Activated T-cell treated with anti-CD3 and anti-CD28 coated beads, Interleukin-2, amount 50 U/mL, for 24 hours (primary cell): ENCODE results near the gene PRKAR1B.
A peak's percentile ranks its signal among the peaks of the same experiment; 100 is the strongest.
"Not testable (repeated sequence)": the region's sequence is repeated elsewhere in the genome, so short reads cannot be mapped to it uniquely, and the experiment has no call there.

ENCODE experiments used
- DNase-seq: peaks from one replicate; pipeline ENCODE4 v3.0.0-alpha.2; 2020
- H3K27ac Mint-ChIP-seq: 2 replicates; pipeline ENCODE4 v1.8.0; 2020; ENCODE audit warnings: mild to moderate bottlenecking, mixed read lengths
- H3K27me3 Mint-ChIP-seq: 2 replicates; pipeline ENCODE4 v1.8.0; 2020; ENCODE audit warnings: mixed read lengths
- H3K36me3 Mint-ChIP-seq: 2 replicates; pipeline ENCODE4 v1.8.0; 2020; ENCODE audit warnings: low read depth, mixed read lengths
- H3K4me1 Mint-ChIP-seq: 2 replicates; pipeline ENCODE4 v1.8.0; 2020; ENCODE audit warnings: low read depth, mixed read lengths
- H3K4me3 Mint-ChIP-seq: 2 replicates; pipeline ENCODE4 v1.8.0; 2020; ENCODE audit warnings: mild to moderate bottlenecking, moderate library complexity, mixed read lengths
- H3K9me3 Mint-ChIP-seq: 2 replicates; pipeline ENCODE4 v1.8.0; 2020; ENCODE audit warnings: mixed read lengths

Gene PRKAR1B

DNA sequence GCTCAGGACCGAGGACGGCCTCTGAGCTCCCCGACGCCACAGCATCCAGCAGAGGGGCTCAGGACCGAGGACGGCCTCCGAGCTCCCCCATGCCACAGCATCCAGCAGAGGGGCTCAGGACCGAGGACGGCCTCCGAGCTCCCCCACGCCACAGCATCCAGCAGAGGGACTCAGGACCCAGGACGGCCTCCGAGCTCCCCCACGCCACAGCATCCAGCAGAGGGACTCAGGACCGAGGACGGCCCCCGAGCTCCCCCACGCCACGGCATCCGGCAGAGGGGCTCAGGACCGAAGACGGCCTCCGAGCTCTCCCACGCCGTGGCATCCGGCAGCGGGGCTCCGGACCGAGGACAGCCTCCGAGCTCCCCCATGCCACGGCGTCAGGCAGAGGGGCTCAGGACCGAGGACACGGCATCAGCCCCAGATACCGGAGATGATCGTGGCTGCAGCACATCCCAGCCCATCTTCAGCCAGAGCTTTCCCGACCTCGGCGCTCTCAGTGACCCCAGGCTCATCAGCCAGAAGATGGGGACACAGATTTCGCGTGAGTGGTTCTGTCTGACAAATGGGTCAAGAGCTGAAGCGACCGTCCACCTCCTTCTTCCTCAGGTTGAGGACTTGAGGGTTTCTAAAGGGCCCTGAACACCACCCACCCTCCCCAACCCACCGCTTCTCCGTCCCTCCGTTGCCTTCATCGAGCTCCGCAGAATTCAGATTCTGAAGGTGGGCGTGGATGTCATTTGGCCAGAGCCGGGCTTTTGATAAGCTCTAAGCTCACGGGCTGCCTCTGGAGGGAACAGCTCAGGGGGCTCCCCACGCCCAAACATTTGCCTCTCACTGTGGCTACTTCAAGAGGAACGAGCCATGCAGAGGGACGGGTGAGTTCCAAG, 56.3 kb downstream of the PRKAR1B start:
- Mint-ChIP-seq H3K27ac (no peak overlapping the region), H3K9me3 (peaks cover 13% of the 10 kb centered on the region), H3K4me3 (no peak overlapping the region), H3K36me3 (peaks cover 43% of the 10 kb centered on the region), H3K27me3 (no peaks in the 10 kb centered on the region), H3K4me1 (peaks cover 8% of the 10 kb centered on the region)
- DNase-seq = no peak

DNA sequence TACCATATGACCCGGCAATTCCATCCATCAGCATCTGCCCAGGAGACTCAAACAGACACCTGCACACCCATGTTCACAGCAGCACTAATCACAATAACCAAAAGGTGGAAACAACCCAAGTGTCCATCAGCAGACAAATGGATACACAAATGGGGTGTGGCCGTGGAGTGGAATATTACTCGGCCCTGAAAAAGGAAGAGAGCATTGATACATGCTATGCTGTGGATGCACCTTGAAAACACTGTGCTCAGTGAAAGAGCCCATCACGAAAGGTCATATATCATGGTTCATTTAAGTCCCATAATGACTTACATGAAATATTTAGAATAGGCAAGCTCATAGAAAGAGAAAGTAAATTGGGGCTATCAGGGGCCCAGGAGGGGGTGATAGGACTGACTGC, 58.1 kb downstream of the PRKAR1B start:
- Mint-ChIP-seq H3K4me1 (peaks cover 8% of the 10 kb centered on the region), H3K27ac (no peak overlapping the region), H3K9me3 (peaks cover 7% of the 10 kb centered on the region), H3K27me3 (no peaks in the 10 kb centered on the region), H3K4me3 (no peak overlapping the region), H3K36me3 (peaks cover 29% of the 10 kb centered on the region)
- no peak for DNase-seq

DNA sequence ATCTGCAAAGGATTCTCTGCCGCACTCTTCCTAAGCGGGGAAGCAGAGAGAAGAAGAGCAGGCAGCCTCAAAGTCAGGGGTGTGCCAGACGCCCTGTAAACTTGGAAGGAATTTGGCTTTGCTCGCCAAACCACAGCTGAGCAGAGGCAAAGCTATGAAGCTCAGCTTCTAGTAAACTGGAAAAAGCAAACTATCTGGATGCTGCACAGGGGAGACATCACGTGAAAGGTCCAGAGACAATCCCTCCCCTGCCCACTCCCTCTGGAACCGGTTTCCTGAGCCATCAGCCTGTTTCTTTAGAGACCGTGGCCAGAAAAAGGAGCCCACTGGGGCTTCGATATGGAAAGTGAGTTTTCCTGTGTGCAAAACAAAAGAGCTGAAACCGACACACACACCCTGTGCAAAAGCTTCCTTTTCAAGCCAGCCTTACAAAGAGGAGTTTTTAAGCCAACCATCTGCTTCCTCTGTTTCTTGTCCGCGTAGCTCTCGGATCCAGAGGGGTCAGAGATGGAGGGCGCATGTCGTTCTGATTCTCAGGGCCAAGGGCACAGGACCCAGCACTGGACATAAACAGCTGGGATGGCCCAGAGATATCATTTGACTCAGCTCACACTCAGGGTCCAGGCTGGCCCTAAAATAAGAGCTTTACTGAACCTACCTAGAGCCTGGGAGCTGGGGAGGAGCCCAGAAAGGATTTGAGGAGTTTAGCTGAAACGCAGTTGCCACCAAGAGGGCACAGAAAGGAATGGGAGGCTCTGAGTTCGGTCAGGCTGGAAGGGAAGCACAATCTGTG, 58.7 kb downstream of the PRKAR1B start:
- peaks cover 7% of the 10 kb centered on the region for H3K9me3 Mint-ChIP-seq
- DNase-seq = no peak
- no peak overlapping the region for H3K27ac Mint-ChIP-seq
- H3K4me3 Mint-ChIP-seq = no peak overlapping the region
- peaks cover 27% of the 10 kb centered on the region for H3K36me3 Mint-ChIP-seq
- no peaks in the 10 kb centered on the region for H3K27me3 Mint-ChIP-seq
- H3K4me1 Mint-ChIP-seq = peaks cover 11% of the 10 kb centered on the region

DNA sequence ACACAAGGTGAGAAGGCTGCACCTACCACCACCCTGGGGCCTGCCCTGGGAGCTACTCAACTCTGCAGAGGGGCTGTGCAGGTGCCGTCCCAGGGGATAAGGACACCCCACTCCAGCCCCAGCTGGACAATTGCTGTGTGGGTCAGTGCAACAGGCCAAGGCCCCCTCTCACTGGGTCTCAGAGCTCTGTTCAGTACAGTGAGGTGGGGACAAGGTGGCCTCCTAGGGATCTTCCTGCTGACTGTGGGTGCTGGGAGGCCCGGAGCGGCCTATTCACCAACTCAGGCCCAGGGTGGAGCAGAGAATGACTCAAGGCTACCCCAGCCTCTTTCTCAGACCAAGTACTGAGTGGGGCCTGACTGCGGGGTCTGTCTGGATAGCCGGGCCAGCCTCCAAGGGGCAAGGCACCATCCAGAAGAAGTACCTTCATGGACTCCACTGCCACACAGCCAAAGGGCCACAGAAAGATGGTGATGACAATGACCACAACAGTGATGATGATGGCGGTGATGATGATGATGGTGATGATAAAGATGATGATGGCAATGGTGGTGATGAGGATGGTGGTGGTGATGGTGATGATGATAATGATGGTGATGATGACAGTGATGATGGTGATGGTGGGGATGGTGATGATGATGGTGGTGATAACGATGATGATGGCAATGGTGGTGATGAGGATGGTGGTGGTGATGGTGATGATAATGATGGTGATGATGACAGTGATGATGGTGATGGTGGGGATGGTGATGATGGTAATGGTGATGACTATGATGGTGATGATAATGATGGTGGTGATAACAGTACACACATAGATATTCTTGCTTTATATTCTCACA, 60.4 kb downstream of the PRKAR1B start:
- no peaks in the 10 kb centered on the region for H3K27me3 Mint-ChIP-seq
- no peak overlapping the region for H3K4me3 Mint-ChIP-seq
- peaks cover 20% of the 10 kb centered on the region for H3K4me1 Mint-ChIP-seq
- peaks cover 15% of the 10 kb centered on the region for H3K36me3 Mint-ChIP-seq
- DNase-seq = no peak
- no peak overlapping the region for H3K27ac Mint-ChIP-seq
- peaks cover 7% of the 10 kb centered on the region for H3K9me3 Mint-ChIP-seq

DNA sequence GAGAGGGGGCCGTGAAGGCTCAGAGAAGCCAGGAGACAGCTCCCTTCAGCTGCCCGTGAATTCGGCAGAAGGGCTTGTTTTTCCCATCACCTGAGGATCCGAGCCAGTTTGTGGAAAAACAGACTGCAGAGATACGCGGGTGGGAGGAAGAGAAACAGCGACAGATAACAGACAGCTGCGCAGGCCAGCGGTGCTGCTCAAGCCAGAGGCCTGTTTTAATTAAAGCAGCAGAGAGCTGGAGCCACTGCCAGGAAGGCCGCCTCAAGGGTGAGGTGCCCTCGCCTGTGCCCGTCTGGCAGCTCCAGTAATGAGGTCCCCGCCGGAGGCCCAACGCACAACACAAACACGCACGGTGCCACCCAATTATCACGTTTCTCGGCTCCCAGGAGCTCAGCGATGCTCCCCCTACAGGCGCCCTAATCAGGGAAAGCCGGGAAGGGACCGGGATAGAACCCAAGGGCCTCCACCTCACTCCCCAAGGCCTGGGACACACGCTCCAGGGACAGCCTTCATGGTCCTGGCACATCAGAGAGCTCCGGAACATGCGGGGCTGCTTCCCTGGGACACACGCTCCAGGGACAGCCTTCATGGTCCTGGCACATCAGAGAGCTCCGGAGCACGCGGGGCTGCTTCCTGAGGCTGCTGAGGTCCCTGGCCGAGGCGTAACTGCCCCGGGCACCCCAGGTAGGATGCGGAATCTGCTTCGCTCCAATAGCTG, 61.2 kb downstream of the PRKAR1B start:
- Mint-ChIP-seq H3K27ac (no peak overlapping the region), H3K27me3 (no peaks in the 10 kb centered on the region), H3K4me1 (peaks cover 20% of the 10 kb centered on the region), H3K4me3 (no peak overlapping the region), H3K9me3 (peaks cover 7% of the 10 kb centered on the region), H3K36me3 (peaks cover 11% of the 10 kb centered on the region)
- no peak for DNase-seq

DNA sequence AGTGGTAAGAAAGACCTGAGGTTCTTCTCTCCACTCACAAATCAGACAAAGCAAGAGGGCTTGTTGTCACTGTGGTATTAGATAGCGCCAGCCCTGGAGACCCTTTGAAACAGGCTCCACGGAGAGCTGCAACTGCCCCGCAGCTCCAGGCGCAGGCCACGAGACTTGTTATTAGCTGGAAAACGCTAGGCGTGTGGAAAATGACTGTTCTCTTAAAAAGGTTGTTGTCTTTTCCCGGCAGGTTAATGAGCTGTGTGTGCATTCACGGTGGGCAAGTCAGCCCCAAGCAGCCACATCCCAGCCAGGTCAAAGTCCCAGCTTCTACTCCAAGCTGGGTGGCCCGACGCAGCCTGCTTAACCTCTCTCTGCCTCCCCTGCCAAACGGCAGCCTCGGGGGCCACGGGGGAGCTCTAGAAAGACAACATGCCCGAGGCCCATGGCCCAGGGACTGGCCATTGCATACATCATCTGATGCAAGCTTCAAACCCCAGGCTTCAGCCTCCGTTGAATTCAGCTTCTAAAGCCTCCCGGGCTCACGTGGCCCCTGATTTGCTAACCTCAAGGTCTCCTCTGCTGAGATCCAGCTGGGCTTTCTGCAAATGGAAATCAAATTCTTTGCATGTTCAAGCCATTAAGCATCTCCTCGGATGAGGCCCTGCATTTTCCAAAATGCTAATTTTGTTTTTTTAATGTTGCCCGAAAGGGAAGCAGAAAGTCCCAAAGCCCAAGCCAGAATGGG, 61.9 kb downstream of the PRKAR1B start:
- Mint-ChIP-seq H3K36me3 (peaks cover 11% of the 10 kb centered on the region), H3K27me3 (no peaks in the 10 kb centered on the region), H3K4me3 (no peak overlapping the region), H3K27ac (no peak overlapping the region), H3K4me1 (peaks cover 20% of the 10 kb centered on the region), H3K9me3 (peaks cover 7% of the 10 kb centered on the region)
- no peak for DNase-seq

DNA sequence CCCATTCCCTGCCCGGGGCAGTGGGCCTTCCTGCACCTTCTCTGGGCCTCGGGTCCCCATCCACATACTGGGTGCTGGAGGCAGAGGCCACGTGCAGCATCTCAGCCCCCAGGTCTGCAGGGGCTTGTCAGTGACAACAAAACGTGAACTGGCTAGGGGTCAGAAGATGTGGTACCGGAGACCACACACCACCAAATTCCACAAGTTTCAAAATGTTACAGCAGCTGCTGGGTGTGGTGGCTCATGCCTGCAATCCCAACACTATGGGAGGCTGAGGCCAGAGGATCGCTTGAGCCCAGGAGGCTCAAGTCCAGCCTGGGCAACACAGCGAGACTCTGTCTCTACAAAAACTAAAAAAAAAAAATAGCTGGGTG, 62.7 kb downstream of the PRKAR1B start:
- no peak for DNase-seq
- peaks cover 16% of the 10 kb centered on the region for H3K36me3 Mint-ChIP-seq
- H3K9me3 Mint-ChIP-seq = peaks cover 7% of the 10 kb centered on the region
- H3K27ac Mint-ChIP-seq = no peak overlapping the region
- H3K27me3 Mint-ChIP-seq = no peaks in the 10 kb centered on the region
- H3K4me3 Mint-ChIP-seq = no peak overlapping the region
- H3K4me1 Mint-ChIP-seq = peaks cover 20% of the 10 kb centered on the region

DNA sequence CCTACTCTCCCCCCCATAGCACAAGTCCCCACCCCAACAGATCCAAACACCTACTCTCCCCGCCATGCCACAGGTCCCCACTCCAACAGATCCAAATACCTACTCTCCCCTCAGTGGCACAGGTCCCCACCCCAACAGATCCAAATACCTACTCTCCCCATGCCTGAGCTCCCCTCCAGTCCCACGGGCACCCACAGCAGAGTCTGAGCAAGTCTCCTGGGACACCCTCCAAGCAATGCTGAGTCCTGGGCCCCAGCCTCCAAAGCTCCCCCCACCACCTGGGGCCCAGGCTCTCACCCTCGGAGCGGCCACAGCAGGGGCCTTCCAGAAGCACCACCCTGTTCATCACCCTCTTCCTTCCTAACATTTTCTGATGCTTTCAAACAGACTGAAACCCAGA, 64.5 kb downstream of the PRKAR1B start:
- Mint-ChIP-seq H3K27me3 (no peaks in the 10 kb centered on the region), H3K27ac (peak overlapping the region; percentile 71), H3K9me3 (peaks cover 6% of the 10 kb centered on the region), H3K4me3 (no peak overlapping the region), H3K36me3 (peaks cover 24% of the 10 kb centered on the region), H3K4me1 (peaks cover 11% of the 10 kb centered on the region)
- DNase-seq = no peak

DNA sequence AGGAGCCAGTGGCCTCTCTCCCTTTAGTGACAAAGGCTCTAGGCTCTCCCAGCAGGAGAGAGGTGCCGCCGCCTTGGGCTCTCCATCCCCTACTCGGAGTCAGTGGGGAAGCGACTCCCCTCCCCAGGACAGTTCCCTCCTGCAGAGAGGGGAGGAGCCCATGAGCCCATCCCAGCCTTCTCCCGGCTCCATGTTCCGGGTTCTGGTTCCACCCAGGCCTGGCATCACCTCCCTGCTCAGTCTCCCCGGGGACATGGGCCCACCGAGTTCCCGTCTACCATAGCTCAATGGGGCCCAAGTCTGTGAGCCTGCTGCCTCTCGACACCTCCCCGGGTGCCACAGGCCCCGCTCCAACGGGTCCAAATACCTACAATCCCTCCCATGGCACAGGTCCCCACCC, 67.1 kb downstream of the PRKAR1B start:
- peaks cover 6% of the 10 kb centered on the region for H3K9me3 Mint-ChIP-seq
- no peak for DNase-seq
- H3K4me3 Mint-ChIP-seq = no peak overlapping the region
- H3K27ac Mint-ChIP-seq = no peak overlapping the region
- no peaks in the 10 kb centered on the region for H3K27me3 Mint-ChIP-seq
- H3K4me1 Mint-ChIP-seq = peaks cover 11% of the 10 kb centered on the region
- H3K36me3 Mint-ChIP-seq = peaks cover 22% of the 10 kb centered on the region

DNA sequence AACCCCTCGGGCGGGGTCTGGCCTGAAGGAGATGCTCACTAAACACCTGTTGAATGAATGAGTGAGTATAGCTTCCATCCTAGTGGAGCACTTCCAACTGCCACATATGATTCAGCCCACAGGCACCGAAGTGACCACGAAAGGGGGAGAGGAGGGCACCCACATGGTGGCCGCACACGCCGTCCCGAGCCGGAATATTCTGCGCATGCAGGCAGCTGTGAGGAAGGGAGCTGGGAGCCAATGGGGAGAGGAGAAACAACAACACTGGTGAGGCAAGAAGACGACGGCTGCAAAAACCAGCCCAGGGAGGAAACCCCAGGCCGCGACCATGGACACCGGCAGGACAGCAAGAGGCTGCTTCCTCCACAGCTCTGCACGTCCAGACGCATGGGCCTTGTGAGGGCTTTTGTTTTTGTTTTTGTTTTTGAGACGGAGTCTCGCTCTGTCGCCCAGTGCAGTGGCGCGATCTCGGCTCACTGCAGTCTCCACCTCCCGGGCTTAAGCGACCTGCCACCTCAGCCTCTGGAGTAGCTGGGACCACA, 67.7 kb downstream of the PRKAR1B start:
- peaks cover 6% of the 10 kb centered on the region for H3K9me3 Mint-ChIP-seq
- H3K4me1 Mint-ChIP-seq = peaks cover 11% of the 10 kb centered on the region
- H3K4me3 Mint-ChIP-seq = no peak overlapping the region
- no peak for DNase-seq
- H3K36me3 Mint-ChIP-seq = peaks cover 22% of the 10 kb centered on the region
- no peak overlapping the region for H3K27ac Mint-ChIP-seq
- no peaks in the 10 kb centered on the region for H3K27me3 Mint-ChIP-seq

DNA sequence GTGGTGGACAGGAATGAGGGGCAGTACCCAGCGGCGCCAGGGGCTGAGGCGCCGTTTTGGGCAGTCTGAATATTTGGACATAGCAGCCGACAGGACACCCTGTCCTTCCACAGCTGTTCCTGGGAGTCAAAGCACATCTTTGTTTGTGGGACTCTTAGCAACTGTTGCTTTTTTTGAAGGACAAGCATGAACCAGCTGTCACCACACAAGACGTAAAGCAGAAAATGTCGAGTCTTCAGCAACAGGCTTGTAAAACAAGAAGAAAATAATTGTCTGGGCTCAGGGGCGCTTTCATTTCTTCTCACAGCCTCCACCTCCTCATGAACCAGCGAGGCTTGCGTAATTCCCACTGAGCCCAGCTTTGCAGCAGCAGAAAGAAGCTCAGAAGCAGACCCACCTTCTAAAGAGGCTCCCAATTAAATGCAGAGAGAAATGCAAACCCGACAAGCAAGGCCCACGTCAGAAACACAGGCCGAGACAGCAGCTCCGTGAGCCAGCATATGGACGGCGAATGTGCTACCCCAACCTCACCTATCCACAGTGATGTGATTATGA, 69.4 kb downstream of the PRKAR1B start:
- peaks cover 6% of the 10 kb centered on the region for H3K9me3 Mint-ChIP-seq
- no peak overlapping the region for H3K27ac Mint-ChIP-seq
- no peaks in the 10 kb centered on the region for H3K27me3 Mint-ChIP-seq
- no peak for DNase-seq
- H3K36me3 Mint-ChIP-seq = peaks cover 25% of the 10 kb centered on the region
- H3K4me1 Mint-ChIP-seq = peaks cover 3% of the 10 kb centered on the region
- H3K4me3 Mint-ChIP-seq = no peak overlapping the region

DNA sequence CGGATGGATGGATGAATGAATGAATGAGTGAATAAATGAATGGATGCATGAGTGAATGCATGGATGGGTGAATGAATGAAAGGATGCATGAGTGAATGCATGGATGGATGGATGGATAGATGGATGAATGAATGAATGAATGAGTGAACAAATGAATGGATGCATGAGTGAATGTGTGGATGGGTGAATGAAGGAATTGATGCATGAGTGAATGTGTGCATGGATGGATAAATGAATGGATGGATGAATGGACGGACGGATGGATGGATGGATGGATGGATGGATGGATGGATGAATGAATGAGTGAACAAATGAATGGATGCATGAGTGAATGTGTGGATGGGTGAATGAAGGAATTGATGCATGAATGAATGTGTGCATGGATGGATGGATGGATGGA, 70.1 kb downstream of the PRKAR1B start:
- H3K4me1 Mint-ChIP-seq, H3K27ac Mint-ChIP-seq, H3K9me3 Mint-ChIP-seq, H3K27me3 Mint-ChIP-seq, DNase-seq, H3K4me3 Mint-ChIP-seq: not testable (repeated sequence)
- H3K36me3 Mint-ChIP-seq = peaks cover 25% of the 10 kb centered on the region

DNA sequence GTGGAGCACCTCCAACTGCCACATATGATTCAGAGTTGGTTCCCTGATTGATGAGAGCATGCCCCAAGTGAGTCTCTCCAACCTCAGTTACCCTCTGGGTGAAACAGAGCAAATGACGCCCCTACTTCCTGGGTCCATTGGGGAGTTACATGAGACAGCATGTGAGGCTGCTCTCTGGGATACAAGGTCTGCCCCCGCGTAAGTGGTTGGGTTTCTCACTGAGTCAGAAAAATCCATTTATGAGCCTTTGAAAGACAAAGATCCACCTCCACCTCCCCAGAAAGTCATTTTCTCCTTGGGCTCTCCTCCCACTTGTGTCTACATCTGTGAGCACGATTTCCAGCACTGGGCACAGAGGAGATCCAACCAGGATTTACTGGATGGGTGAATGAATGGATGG, 71.3 kb downstream of the PRKAR1B start:
- Mint-ChIP-seq H3K27ac (no peak overlapping the region), H3K9me3 (peaks cover 6% of the 10 kb centered on the region), H3K36me3 (peaks cover 25% of the 10 kb centered on the region)

More for the DNA sequence above, 71.3 kb downstream of the PRKAR1B start:
- no peaks in the 10 kb centered on the region for H3K4me1 Mint-ChIP-seq
- no peak for DNase-seq
- no peaks in the 10 kb centered on the region for H3K27me3 Mint-ChIP-seq
- H3K4me3 Mint-ChIP-seq = no peak overlapping the region
